Islet of Langerhans (tissue), 1 donor: Measurements from ENCODE around the gene JAK2.
"Not testable (repeated sequence)": the region's sequence is repeated elsewhere in the genome, so short reads cannot be mapped to it uniquely, and the experiment has no call there.

Source experiments
- FAIRE-seq: peaks from one replicate; lab custom pipeline; 2011; peaks lifted over from hg19 to GRCh38; lab: Jason Lieb, UNC

JAK2 gene

GRCh38 chr9:4980086-4980727 lies 4.9 kb upstream of the JAK2 start:
- FAIRE-seq: no peak

GRCh38 chr9:4982721-4983482 lies 2.2 kb upstream of the JAK2 start:
- no peak for FAIRE-seq

- FAIRE-seq: no peak
Observed at GRCh38 chr9:4983601-4984165, 1.4 kb upstream of the JAK2 start.

- no peak for FAIRE-seq
Observed at GRCh38 chr9:4984171-4984620, 876 bp upstream of the JAK2 start.

- FAIRE-seq: peak; percentile 49
Observed at GRCh38 chr9:4985386-4986266, 554 bp downstream of the JAK2 start.

- no peak for FAIRE-seq
Observed at GRCh38 chr9:4986296-4986695, 1.2 kb downstream of the JAK2 start.

GRCh38 chr9:4986783-4987182 lies 1.7 kb downstream of the JAK2 start:
- FAIRE-seq: no peak

- FAIRE-seq: peak; percentile 30
Observed at GRCh38 chr9:4987961-4988421, 2.9 kb downstream of the JAK2 start.

GRCh38 chr9:4992872-4993271 lies 7.8 kb downstream of the JAK2 start:
- no peak for FAIRE-seq

GRCh38 chr9:4994166-4994890 lies 9.3 kb downstream of the JAK2 start:
- no peak for FAIRE-seq

GRCh38 chr9:4997196-4997595 lies 12.1 kb downstream of the JAK2 start:
- no peak for FAIRE-seq

- FAIRE-seq: peak; percentile 66
Observed at GRCh38 chr9:4997631-4998030, 12.6 kb downstream of the JAK2 start.

GRCh38 chr9:5002811-5003210 lies 17.7 kb downstream of the JAK2 start:
- no peak for FAIRE-seq

- FAIRE-seq: no peak
Observed at GRCh38 chr9:5004481-5004880, 19.4 kb downstream of the JAK2 start.

- FAIRE-seq: no peak
Observed at GRCh38 chr9:5008202-5008601, 23.1 kb downstream of the JAK2 start.

GRCh38 chr9:5013374-5013773 lies 28.3 kb downstream of the JAK2 start:
- FAIRE-seq: no peak

- FAIRE-seq: no peak
Observed at GRCh38 chr9:5015934-5016333, 30.9 kb downstream of the JAK2 start.

- FAIRE-seq: no peak
Observed at GRCh38 chr9:5025416-5025815, 40.3 kb downstream of the JAK2 start.

GRCh38 chr9:5031941-5032340 lies 46.9 kb downstream of the JAK2 start:
- FAIRE-seq: not testable (repeated sequence)

- no peak for FAIRE-seq
Observed at GRCh38 chr9:5040730-5041389, 55.8 kb downstream of the JAK2 start.
